Tibial artery (tissue), 4 donors: ENCODE data around the gene A4GALT.

ENCODE experiments used
- DNase-seq, 2 donors: peaks; one replicate each; pipeline ENCODE4 v3.0.0-alpha.2; 2019
- H3K27ac ChIP-seq, 2 donors: fragments of 200-600 bp; sonication (generic) in 1 of 2; 1 replicate in 1 of 2; 2 replicates in 1 of 2; pipeline ENCODE4 v1.5.1; 2018 to 2019; ENCODE audit warnings: mild to moderate bottlenecking in 1 of 2
- H3K27me3 ChIP-seq, 2 donors: fragments of 200-600 bp; sonication (generic) in 1 of 2; one replicate each; pipeline versions ENCODE4 v1.5.1 to v1.6.0; 2016 to 2019
- H3K36me3 ChIP-seq, 3 donors: fragments of 200-600 bp; sonication (generic) in 2 of 3; one replicate each; pipeline ENCODE4 v1.5.1; 2016 to 2019; ENCODE audit warnings: mild to moderate bottlenecking in 2 of 3
- H3K4me1 ChIP-seq, 4 donors: fragments of 200-600 bp; sonication (generic) in 2 of 4; 1 replicate in 3 of 4; 2 replicates in 1 of 4; pipeline ENCODE4 v1.5.1; 2016 to 2019
- H3K4me3 ChIP-seq, 2 donors: fragments of 200-600 bp; sonication (generic) in 1 of 2; 1 replicate in 1 of 2; 2 replicates in 1 of 2; pipeline ENCODE4 v1.5.1; 2018 to 2019; ENCODE audit warnings: mild to moderate bottlenecking in 2 of 2
- H3K9me3 ChIP-seq, 3 donors: fragments of 200-600 bp; sonication (generic) in 1 of 3; one replicate each; pipeline ENCODE4 v1.5.1; 2016 to 2019
- CTCF ChIP-seq, 2 experiments: fragments of 200-600 bp in 1 of 2; fragments of 450-650 bp in 1 of 2; IDR thresholded peaks; one replicate each; pipeline ENCODE4 v1.5.1; 2017 to 2019; ENCODE audit warnings: antibody characterized with exemption in 2 of 2, mild to moderate bottlenecking in 1 of 2, moderate library complexity in 1 of 2
- intact Hi-C: fragments of 100-400 bp; cut with DNase I; formaldehyde crosslinking; loops from one replicate; pipeline ENCODE4 v1.15.0; 2023; ENCODE audit warnings: low total_unique reads

A4GALT gene

DNA sequence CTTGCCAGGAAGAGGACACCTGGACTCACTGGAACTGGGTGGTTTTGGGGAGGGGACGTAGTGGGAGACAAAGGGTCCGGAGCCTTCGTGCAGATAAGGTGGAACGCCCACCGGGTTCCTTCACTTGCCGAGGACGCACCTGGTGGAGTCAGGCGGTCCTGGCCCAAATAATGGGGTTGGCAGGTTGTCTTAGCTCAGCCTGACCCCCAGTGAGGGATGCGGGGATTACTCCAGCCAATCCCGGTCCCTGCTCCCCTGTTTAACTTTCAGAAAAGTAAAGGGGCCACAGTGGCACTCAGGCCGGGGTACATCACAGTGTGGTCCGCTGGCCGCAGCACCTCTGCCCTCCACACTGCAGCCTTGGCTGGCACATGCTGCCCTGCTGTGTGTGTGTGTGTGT, 18.0 kb downstream of the A4GALT start:
- Histone ChIP-seq H3K9me3 (no peaks in the 10 kb centered on the region), H3K36me3 (no peaks in the 10 kb centered on the region), H3K4me3 (no peak overlapping the region), H3K4me1 (peaks cover 4 to 80% (median 39%) of the 10 kb centered on the region in 4 donors), H3K27ac (no peak overlapping the region), H3K27me3 (no peaks in the 10 kb centered on the region)
- TF ChIP-seq CTCF (IDR thresholded peaks at IDR 0.05) = no peak
- intact Hi-C loops = no loop called here
- DNase-seq = no peak

DNA sequence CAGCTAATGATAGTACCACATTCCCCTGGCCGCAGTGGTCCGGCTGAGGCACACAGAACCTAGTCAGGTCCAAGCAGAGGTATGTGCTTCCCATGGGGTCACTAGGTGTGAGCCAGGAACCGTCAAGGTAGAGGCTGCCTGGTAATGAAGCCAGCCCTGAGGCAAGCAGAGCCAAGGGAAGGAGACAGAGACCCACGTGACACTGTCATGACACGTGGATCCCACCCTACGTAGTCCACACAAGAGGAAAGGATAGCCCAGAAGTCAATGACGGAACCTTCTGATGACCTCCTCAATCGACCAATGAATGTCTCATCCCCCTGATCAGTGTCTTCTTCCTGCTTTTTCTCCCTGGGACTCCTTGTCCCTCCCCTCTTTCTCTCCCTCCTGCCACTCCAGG, 19.0 kb downstream of the A4GALT start:
- no peak for TF ChIP-seq CTCF (IDR thresholded peaks at IDR 0.05)
- intact Hi-C loops = no loop called here
- peaks cover 5 to 83% (median 49%) of the 10 kb centered on the region in 4 donors for H3K4me1 ChIP-seq
- no peaks in the 10 kb centered on the region for H3K9me3 ChIP-seq
- H3K36me3 ChIP-seq = no peaks in the 10 kb centered on the region
- no peak overlapping the region for H3K4me3 ChIP-seq
- no peak for DNase-seq
- H3K27me3 ChIP-seq = no peaks in the 10 kb centered on the region
- peak overlapping the region; percentile 80 to 93 for H3K27ac ChIP-seq

DNA sequence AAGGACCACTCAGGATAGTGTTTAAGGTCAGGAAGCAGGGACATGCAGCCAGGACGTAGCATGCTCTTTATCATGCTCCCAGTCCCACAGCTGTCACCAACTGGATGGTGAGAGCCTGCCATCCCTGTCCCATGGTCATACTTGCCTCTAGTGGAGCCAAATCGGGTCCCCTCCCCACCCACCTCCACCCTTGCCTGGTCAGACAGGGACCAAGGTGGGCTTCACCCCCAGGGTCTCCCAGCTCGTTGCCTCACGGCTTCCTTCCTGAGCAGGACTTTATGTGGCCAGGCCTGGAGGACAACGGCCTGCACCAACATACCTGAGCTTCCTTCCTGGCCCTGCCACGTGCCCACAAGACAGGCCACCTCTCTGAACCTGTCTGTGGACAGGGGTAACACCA, 19.8 kb downstream of the A4GALT start:
- Histone ChIP-seq H3K36me3 (no peaks in the 10 kb centered on the region), H3K4me1 (peaks cover 9 to 91% (median 53%) of the 10 kb centered on the region in 4 donors), H3K4me3 (no peak overlapping the region), H3K9me3 (no peaks in the 10 kb centered on the region), H3K27ac (peak overlapping the region; percentile 80 to 93), H3K27me3 (no peaks in the 10 kb centered on the region)
- DNase-seq = no peak
- intact Hi-C loops = no loop called here
- no peak for TF ChIP-seq CTCF (IDR thresholded peaks at IDR 0.05)

DNA sequence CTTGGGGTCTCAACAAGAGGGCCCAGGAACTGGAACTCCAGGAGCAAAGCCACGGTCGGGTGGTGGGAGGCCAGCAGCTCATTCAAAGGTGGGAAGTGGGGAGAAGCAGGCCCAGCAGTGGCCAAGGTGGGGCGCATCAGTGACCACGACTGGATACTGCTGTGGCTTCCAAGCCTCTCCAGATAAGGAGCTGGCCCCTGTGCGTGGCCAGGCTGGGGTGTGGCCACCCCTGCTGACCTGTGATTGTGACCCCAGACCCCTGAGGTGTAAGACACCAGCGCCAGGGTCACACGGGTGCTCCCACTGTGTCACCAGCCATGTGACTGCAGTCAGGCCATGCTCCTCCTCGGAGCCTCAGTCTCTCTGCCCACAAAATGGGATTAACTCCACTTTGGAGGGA, 20.3 kb downstream of the A4GALT start:
- no peak overlapping the region for H3K4me3 ChIP-seq
- H3K9me3 ChIP-seq = no peaks in the 10 kb centered on the region
- peak in 1 of 2 donors; percentile 60 for DNase-seq
- TF ChIP-seq CTCF (IDR thresholded peaks at IDR 0.05) = no peak
- no peaks in the 10 kb centered on the region for H3K36me3 ChIP-seq
- peaks cover 9 to 96% (median 58%) of the 10 kb centered on the region in 4 donors for H3K4me1 ChIP-seq
- H3K27me3 ChIP-seq = no peaks in the 10 kb centered on the region
- H3K27ac ChIP-seq = peak overlapping the region; percentile 80 to 93
- intact Hi-C loops = no loop called here

DNA sequence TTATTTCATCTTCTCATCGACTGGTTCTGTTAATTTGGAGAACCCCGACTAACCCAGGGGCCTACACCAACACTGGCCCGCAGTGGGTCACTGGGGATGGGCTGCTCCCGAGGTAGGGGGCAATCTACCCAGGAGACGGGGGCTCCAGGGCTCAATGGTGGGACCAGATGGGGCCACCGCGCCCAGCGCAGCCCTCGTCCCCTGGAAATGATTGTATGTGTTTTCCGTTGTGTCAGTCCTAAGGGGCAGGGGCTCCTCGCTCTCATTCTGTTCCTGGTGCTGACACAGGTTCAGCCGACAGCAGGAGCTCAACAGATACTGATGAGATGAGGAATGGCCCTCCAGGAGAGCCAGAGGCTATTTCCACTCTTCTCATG, 20.7 kb downstream of the A4GALT start:
- Histone ChIP-seq H3K9me3 (no peaks in the 10 kb centered on the region), H3K27me3 (no peaks in the 10 kb centered on the region), H3K4me1 (peaks cover 9 to 97% (median 62%) of the 10 kb centered on the region in 4 donors), H3K27ac (peak overlapping the region; percentile 80 to 93), H3K36me3 (peaks cover under 1 to 3% (median 1%) of the 10 kb centered on the region in 3 donors), H3K4me3 (no peak overlapping the region)
- intact Hi-C loops = no loop called here
- no peak for TF ChIP-seq CTCF (IDR thresholded peaks at IDR 0.05)
- peak in 1 of 2 donors; percentile 63 for DNase-seq
